ENCODE results near the gene IMPA2. TPM values are rescaled to one million over a fixed set of nuclear protein-coding genes. Genes with fewer than 3 reads are reported as not detected.
A peak's percentile ranks its signal among the peaks of the same experiment; 100 is the strongest.

The IMPA2 gene
- total and polyA plus RNA-seq, 2 of the 13 experiments (the other 11 are each of a cell fraction or from before 2014, with no cell fraction given), result 37.8 to 71.8 TPM

GRCh38 chr18:11980494-11981191 lies 664 bp upstream of the IMPA2 start (continued):
- TF ChIP-seq ATRX (CRISPR knock-in tag; IDR thresholded peaks at IDR 0.05; ENCODE audit: borderline replicate concordance) (no peak), CEBPB (IDR thresholded peaks at IDR 0.05; ENCODE audit: borderline replicate concordance, low read depth, low read length) (no peak), FOXO1 (CRISPR knock-in tag; IDR thresholded peaks at IDR 0.05) (peak; percentile 63; the same call in 1 of the 2 replicates), EED (CRISPR knock-in tag; IDR thresholded peaks at IDR 0.05) (no peak; the same call in 1 of the 2 replicates), ZNF687 (CRISPR knock-in tag; IDR thresholded peaks at IDR 0.05) (peak; percentile 97), GPBP1L1 (CRISPR knock-in tag; IDR thresholded peaks at IDR 0.05) (no peak), CCDC6 (CRISPR knock-in tag; IDR thresholded peaks at IDR 0.05) (peak; percentile 86), SP1 (IDR thresholded peaks at IDR 0.05) (no peak), SP1 (CRISPR knock-in tag; IDR thresholded peaks at IDR 0.05) (peak; percentile 62), CHD2 (IDR thresholded peaks at IDR 0.05; ENCODE audit: low read depth, low read length) (no peak), TIGD3 (CRISPR knock-in tag; IDR thresholded peaks at IDR 0.05; ENCODE audit: borderline replicate concordance) (no peak), SNAPC4 (CRISPR knock-in tag; IDR thresholded peaks at IDR 0.05) (0 out of 2 replicates have a peak, but pooled peaks have one; percentile 32), THYN1 (CRISPR knock-in tag; IDR thresholded peaks at IDR 0.05; ENCODE audit: borderline replicate concordance, low read depth) (0 out of 2 replicates have a peak, but pooled peaks have one; percentile 22), ZNF20 (CRISPR knock-in tag; IDR thresholded peaks at IDR 0.05) (no peak), ZNF746 (CRISPR knock-in tag; IDR thresholded peaks at IDR 0.05) (no peak), ERF (CRISPR knock-in tag; IDR thresholded peaks at IDR 0.05) (peak; percentile 48), CC2D1A (CRISPR knock-in tag; IDR thresholded peaks at IDR 0.05) (0 out of 2 replicates have a peak, but pooled peaks have one; percentile 31), ZZZ3 (CRISPR knock-in tag; IDR thresholded peaks at IDR 0.05; ENCODE audit: borderline replicate concordance) (no peak)

Measured in HepG2 (cell line).